Endothelial cell of umbilical vein (primary cell): Measurements from ENCODE around the gene TOMM40L. TPM values are rescaled to one million over a fixed set of nuclear protein-coding genes. Genes with fewer than 3 reads are reported as not detected.

Experiments used
- BruUV-seq: library from RNA; stranded (reverse); fragments of 400-500 nt; replicated peaks from 2 replicates; lab custom pipeline; 2021; lab: Mats Ljungman, UMichigan
- CTCF ChIA-PET: fragments of 300-600, 350-600 bp; sonication (Branson Sonifier 250); formaldehyde crosslinking; loops from one replicate; lab custom pipeline; 2021; ENCODE audit warnings: antibody characterized with exemption, inconsistent platforms; lab: Charles Lee
- POLR2A ChIA-PET: fragments of 300-600, 350-600 bp; sonication (Branson Sonifier 250); formaldehyde crosslinking; loops from one replicate; lab custom pipeline; 2021; ENCODE audit warnings: antibody characterized with exemption, inconsistent platforms; lab: Charles Lee
- DNase-seq: peaks from one replicate; pipeline ENCODE4 v3.0.0-alpha.2; 2011; ENCODE audit warnings: low read depth, low spot score
- FAIRE-seq: peaks from 2 replicates; lab custom pipeline; 2011; peaks lifted over from hg19 to GRCh38; lab: Jason Lieb, UNC
- H2AFZ ChIP-seq: 2 replicates; pipeline ENCODE4 v1.6.0; 2012; ENCODE audit warnings: low read depth, low read length, control low read depth, inconsistent platforms
- H3K27ac ChIP-seq: 2 replicates; pipeline ENCODE4 v1.5.1; 2011; ENCODE audit warnings: low read depth, mild to moderate bottlenecking, control low read depth, low read length, moderate library complexity; ENCODE audit not compliant: insufficient read depth
- H3K27me3 ChIP-seq, 2 experiments: 2 replicates each; pipeline versions ENCODE4 v1.6.0 to v1.6.1; 2011; ENCODE audit warnings: low read length in 2 of 2, mixed read lengths in 1 of 2; ENCODE audit not compliant: control insufficient read depth in 2 of 2, insufficient read depth in 2 of 2
- H3K36me3 ChIP-seq, 2 experiments: 2 replicates in 1 of 2; 3 replicates in 1 of 2; pipeline ENCODE4 v1.5.1; 2011; ENCODE audit warnings: low read length in 2 of 2, mild to moderate bottlenecking in 1 of 2, moderate library complexity in 1 of 2; ENCODE audit not compliant: control insufficient read depth in 2 of 2, insufficient read depth in 2 of 2; ENCODE audit errors: extremely low read depth in 1 of 2
- H3K4me1 ChIP-seq: 3 replicates; pipeline ENCODE4 v1.5.1; 2011; ENCODE audit warnings: mild to moderate bottlenecking, low read length; ENCODE audit not compliant: control insufficient read depth, insufficient read depth; ENCODE audit errors: extremely low read depth
- H3K4me2 ChIP-seq: 2 replicates; pipeline ENCODE4 v1.6.1; 2011; ENCODE audit warnings: low read length, control low read depth, mixed read lengths; ENCODE audit not compliant: insufficient read depth
- H3K4me3 ChIP-seq, 3 experiments: fragments of 200-600 bp in 1 of 3; sonication (generic), shearing (Covaris generic) in 1 of 3; replicated peaks in 1 of 3; 2 replicates each; pipeline ENCODE4 v1.5.1; 2011 to 2016; ENCODE audit warnings: control low read depth in 3 of 3, low read length in 3 of 3, mild to moderate bottlenecking in 2 of 3, inconsistent platforms in 1 of 3, low read depth in 1 of 3, moderate library complexity in 1 of 3; ENCODE audit not compliant: insufficient read depth in 1 of 3
- H3K79me2 ChIP-seq: 2 replicates; pipeline ENCODE4 v1.6.0; 2012; ENCODE audit warnings: low read length, inconsistent platforms; ENCODE audit not compliant: control insufficient read depth, insufficient read depth
- H3K9ac ChIP-seq: replicated peaks from 2 replicates; pipeline ENCODE3; 2011; ENCODE audit warnings: low read length, control low read depth; ENCODE audit not compliant: insufficient read depth; ENCODE audit errors: extremely low read depth
- H3K9me1 ChIP-seq: replicated peaks from 3 replicates; pipeline ENCODE4 v1.6.0; 2011; ENCODE audit warnings: mild to moderate bottlenecking, low read length; ENCODE audit not compliant: control insufficient read depth, insufficient read depth; ENCODE audit errors: extremely low read depth
- H3K9me3 ChIP-seq: replicated peaks from 2 replicates; pipeline ENCODE4 v1.5.1; 2012; ENCODE audit warnings: low read length, inconsistent platforms; ENCODE audit not compliant: control insufficient read depth, insufficient read depth
- H4K20me1 ChIP-seq: replicated peaks from 2 replicates; pipeline ENCODE3; 2011; ENCODE audit warnings: mild to moderate bottlenecking, low read length; ENCODE audit not compliant: control insufficient read depth, insufficient read depth; ENCODE audit errors: extremely low read depth
- CTCF ChIP-seq, 2 donors: IDR thresholded peaks; 1 replicate in 1 of 2; 2 replicates in 1 of 2; pipeline ENCODE4 v1.5.1; 2011; ENCODE audit warnings: low read length in 2 of 2, mild to moderate bottlenecking in 2 of 2, moderate library complexity in 2 of 2, control low read depth in 1 of 2, inconsistent platforms in 1 of 2, low read depth in 1 of 2; ENCODE audit not compliant: insufficient read depth in 1 of 2; ENCODE audit errors: extremely low read depth in 1 of 2
- EZH2 ChIP-seq: IDR thresholded peaks from 2 replicates; pipeline ENCODE4 v1.6.1; 2012; ENCODE audit warnings: borderline replicate concordance, low read depth, mild to moderate bottlenecking, moderate library complexity, low read length, inconsistent platforms; ENCODE audit not compliant: severe bottlenecking
- FOS ChIP-seq: IDR thresholded peaks from 2 replicates; pipeline ENCODE4 v1.6.1; 2011; ENCODE audit warnings: mild to moderate bottlenecking, low read length, moderate library complexity, borderline replicate concordance; ENCODE audit not compliant: insufficient read depth
- GATA2 ChIP-seq: IDR thresholded peaks from 2 replicates; pipeline ENCODE4 v1.7.0; 2011; ENCODE audit warnings: low read depth, mild to moderate bottlenecking, moderate library complexity, mixed read lengths, low read length; ENCODE audit not compliant: insufficient read length, insufficient read depth
- JUN ChIP-seq: IDR thresholded peaks from 2 replicates; pipeline ENCODE4 v1.6.1; 2011; ENCODE audit warnings: borderline replicate concordance, low read depth; ENCODE audit not compliant: insufficient read length, insufficient read depth
- MAX ChIP-seq: IDR thresholded peaks from 2 replicates; pipeline ENCODE4 v1.6.1; 2011; ENCODE audit not compliant: insufficient read depth, insufficient read length
- MYC ChIP-seq: IDR thresholded peaks from one replicate; pipeline ENCODE4 v1.6.1; 2011; ENCODE audit warnings: mild to moderate bottlenecking, low read depth, low read length
- POLR2A ChIP-seq: IDR thresholded peaks from 2 replicates; pipeline ENCODE4 v1.6.1; 2012; ENCODE audit warnings: low read depth, mild to moderate bottlenecking, control low read depth, low read length
- POLR2AphosphoS5 ChIP-seq: IDR thresholded peaks from 2 replicates; pipeline ENCODE4 v1.6.1; 2012; ENCODE audit warnings: low read depth, mild to moderate bottlenecking, control low read depth, low read length, moderate library complexity; ENCODE audit not compliant: insufficient read depth
- dilution Hi-C: fragments of 300-500 bp; cut with MboI; formaldehyde crosslinking; loops from one replicate; pipeline ENCODE4 v1.15.0; 2019; ENCODE audit warnings: low sequenced_read_pairs; ENCODE audit not compliant: extremely low pct_ligation_motif_present
- intact Hi-C: fragments of 100-400 bp; cut with micrococcal nuclease; formaldehyde crosslinking; loops from one replicate; pipeline ENCODE4 v1.10.0; 2022
- polyA plus RNA-seq, 4 experiments: library from polyadenylated mRNA; depleted of rRNA in 3 of 4; stranded (reverse) in 3 of 4; unstranded in 1 of 4; fragments of >200 nt; gene quantifications; 2 replicates each; pipeline versions ENCODE4 v1.2.1 to v1.2.3, GENCODE V29; 2011 to 2012; ENCODE audit warnings: missing spikeins in 1 of 4
- total RNA-seq: library from RNA; stranded (reverse); gene quantifications from 2 replicates; pipeline ENCODE4 v1.2.3, GENCODE V29; 2021

Gene TOMM40L
- total and polyA plus RNA-seq, 2 donors (not counting 3 experiments of a cell fraction or from before 2014, with no cell fraction given): 18.6 to 18.7 TPM

- H3K4me2 ChIP-seq: no peak overlapping the region
- H3K27ac ChIP-seq: no peak overlapping the region
- H3K9ac ChIP-seq: no peak overlapping the region
- H3K36me3 ChIP-seq: no peaks in the 10 kb centered on the region
- H3K4me3 ChIP-seq: no peak overlapping the region
- peaks cover 1 to 3% of the 10 kb centered on the region in 2 experiments for H3K27me3 ChIP-seq
- H4K20me1 ChIP-seq: no peaks in the 10 kb centered on the region
- CTCF ChIA-PET: no interaction called here
- no TSS peak for BruUV-seq
- no peaks in the 10 kb centered on the region for H3K9me3 ChIP-seq
- H3K79me2 ChIP-seq: no peaks in the 10 kb centered on the region
- intact Hi-C loops: no loop called here
- DNase-seq: no peak
- no peak for FAIRE-seq
- no peak overlapping the region for H2AFZ ChIP-seq
- H3K4me1 ChIP-seq: no peaks in the 10 kb centered on the region
- no peaks in the 10 kb centered on the region for H3K9me1 ChIP-seq
- TF ChIP-seq EZH2 (no peak), POLR2A (no peak), POLR2AphosphoS5 (no peak), GATA2 (no peak), MYC (no peak), CTCF (IDR thresholded peaks at IDR 0.05; ENCODE audit: extremely low read depth in 1 of 2, insufficient read depth in 1 of 2, low read depth in 1 of 2, low read length in 2 of 2) (no peak), MAX (no peak), FOS (no peak), JUN (no peak)
- POLR2A ChIA-PET: no interaction called here
- dilution Hi-C loops: no loop called here
Observed at GRCh38 chr1:161242313-161242712, 16.5 kb downstream of the TOMM40L start.
